ENCODE measurements around the gene ENC1. TPM values are rescaled to one million over a fixed set of nuclear protein-coding genes. Genes with fewer than 3 reads are reported as not detected.

Gene ENC1
- total and polyA plus RNA-seq, 9 donors, result 13.2 to 57.2 (median 27.7) TPM

DNA sequence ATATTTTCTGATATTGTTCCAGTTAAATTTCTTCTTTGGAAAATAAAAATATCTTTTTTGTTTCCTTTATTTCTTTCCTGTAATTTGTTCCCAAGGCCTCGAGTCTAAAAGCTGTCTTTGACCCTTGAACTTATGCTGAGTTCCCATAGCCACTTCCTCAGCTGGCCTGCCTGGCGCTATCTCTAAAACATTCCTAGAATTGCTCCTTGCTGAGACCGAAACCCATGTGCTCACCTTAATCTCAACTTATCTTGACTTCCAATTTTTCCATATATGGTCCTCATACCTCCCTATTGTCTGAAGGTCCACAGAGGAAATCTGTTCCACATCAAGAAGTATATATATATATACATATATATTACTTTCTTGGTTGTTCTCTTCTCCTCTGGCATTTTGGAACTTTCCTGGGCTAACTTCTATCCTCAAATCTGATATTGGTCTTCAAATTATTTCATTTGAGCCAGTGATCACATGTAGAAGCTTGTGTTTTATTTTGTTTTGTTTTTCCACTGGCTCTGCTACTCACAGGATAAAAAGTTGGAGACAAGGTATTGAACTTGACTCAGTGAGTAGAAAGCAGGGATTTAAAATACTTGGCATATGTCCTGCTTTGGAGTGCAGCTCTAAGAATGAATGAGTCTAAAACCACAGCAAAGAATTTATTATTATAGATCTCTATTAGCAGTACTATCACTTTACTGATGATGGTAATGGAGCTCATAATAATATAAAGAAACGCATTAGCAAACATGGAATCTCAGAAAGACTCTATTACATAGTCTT, 45.2 kb downstream of the ENC1 start:
- H3K36me3 ChIP-seq, result no peaks in the 10 kb centered on the region
- DNase-seq, result peak in 3 of 5 donors; percentile 19 to 60 (median 30)
- TF ChIP-seq, protein P1, sequence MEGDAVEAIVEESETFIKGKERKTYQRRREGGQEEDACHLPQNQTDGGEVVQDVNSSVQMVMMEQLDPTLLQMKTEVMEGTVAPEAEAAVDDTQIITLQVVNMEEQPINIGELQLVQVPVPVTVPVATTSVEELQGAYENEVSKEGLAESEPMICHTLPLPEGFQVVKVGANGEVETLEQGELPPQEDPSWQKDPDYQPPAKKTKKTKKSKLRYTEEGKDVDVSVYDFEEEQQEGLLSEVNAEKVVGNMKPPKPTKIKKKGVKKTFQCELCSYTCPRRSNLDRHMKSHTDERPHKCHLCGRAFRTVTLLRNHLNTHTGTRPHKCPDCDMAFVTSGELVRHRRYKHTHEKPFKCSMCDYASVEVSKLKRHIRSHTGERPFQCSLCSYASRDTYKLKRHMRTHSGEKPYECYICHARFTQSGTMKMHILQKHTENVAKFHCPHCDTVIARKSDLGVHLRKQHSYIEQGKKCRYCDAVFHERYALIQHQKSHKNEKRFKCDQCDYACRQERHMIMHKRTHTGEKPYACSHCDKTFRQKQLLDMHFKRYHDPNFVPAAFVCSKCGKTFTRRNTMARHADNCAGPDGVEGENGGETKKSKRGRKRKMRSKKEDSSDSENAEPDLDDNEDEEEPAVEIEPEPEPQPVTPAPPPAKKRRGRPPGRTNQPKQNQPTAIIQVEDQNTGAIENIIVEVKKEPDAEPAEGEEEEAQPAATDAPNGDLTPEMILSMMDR (IDR thresholded peaks at IDR 0.05), result no peak
- TF ChIP-seq EP300 (IDR thresholded peaks at IDR 0.05) (no peak), POLR2A (IDR thresholded peaks at IDR 0.05) (no peak)
- H3K9me3 ChIP-seq, result no peaks in the 10 kb centered on the region
- H3K4me1 ChIP-seq (ENCODE audit: insufficient read depth), result no peaks in the 10 kb centered on the region
- 25 to 33% (median 26%) methylated on average over 4 of the region's 4 CpGs for WGBS, 3 donors
- H3K27me3 ChIP-seq, result no peaks in the 10 kb centered on the region
- H3K27ac ChIP-seq, result peak overlapping the region in 1 of 2 donors; percentile 15
- no peak overlapping the region for H3K4me3 ChIP-seq
- intact Hi-C loops (cut with DNase I), result no loop called here

DNA sequence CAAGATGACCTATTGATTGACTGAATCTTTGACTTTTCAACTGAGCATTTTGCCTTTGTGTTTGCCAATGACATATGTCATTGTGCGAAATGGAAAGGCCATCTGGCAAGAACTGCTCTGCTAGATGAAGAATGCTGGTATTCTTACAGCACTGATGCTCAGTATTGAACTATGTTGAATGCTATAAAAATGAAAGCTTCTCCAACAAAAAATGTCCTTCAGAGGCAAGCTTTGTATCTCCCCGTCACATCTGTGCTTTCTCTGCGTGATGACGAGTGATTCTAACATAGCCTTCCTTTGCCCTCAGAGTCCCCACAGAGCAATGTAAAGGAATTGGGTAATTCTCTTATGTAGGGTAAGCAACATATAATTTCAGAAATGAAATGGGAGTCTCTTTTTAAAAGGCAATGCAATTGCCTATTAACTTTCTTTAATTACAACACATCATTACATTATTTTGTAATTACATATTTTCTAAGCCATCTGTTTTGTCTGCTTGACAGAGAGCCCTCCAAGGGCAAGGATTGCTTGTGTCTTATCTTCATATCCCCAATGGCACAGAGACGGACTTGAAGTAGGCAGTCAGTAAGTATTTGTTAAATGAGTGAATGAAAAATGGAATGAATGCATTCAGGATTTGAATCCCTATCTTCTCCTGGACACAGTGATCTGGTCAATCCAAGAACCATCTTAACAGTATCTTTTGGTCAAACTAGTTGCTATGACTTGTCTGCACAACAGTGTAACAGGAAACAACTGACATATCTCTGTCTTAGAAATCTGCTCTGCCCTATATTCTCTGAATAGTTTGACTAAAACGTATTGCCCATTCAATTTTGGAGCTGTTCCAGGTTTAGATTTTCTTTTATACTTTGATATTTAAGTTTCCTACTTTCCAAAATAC, 46.1 kb downstream of the ENC1 start:
- intact Hi-C loops (cut with DNase I), result no loop called here
- Histone ChIP-seq H3K4me1 (ENCODE audit: insufficient read depth) (no peaks in the 10 kb centered on the region), H3K27me3 (no peaks in the 10 kb centered on the region), H3K9me3 (no peaks in the 10 kb centered on the region), H3K27ac (no peak overlapping the region), H3K36me3 (no peaks in the 10 kb centered on the region), H3K4me3 (no peak overlapping the region)
- TF ChIP-seq EP300 (IDR thresholded peaks at IDR 0.05) (no peak), POLR2A (IDR thresholded peaks at IDR 0.05) (no peak)
- TF ChIP-seq, protein P1 (IDR thresholded peaks at IDR 0.05), result no peak
- DNase-seq, result no peak
- WGBS, 3 donors, result 62 to 69% (median 63%) methylated on average over 6 of the region's 6 CpGs

DNA sequence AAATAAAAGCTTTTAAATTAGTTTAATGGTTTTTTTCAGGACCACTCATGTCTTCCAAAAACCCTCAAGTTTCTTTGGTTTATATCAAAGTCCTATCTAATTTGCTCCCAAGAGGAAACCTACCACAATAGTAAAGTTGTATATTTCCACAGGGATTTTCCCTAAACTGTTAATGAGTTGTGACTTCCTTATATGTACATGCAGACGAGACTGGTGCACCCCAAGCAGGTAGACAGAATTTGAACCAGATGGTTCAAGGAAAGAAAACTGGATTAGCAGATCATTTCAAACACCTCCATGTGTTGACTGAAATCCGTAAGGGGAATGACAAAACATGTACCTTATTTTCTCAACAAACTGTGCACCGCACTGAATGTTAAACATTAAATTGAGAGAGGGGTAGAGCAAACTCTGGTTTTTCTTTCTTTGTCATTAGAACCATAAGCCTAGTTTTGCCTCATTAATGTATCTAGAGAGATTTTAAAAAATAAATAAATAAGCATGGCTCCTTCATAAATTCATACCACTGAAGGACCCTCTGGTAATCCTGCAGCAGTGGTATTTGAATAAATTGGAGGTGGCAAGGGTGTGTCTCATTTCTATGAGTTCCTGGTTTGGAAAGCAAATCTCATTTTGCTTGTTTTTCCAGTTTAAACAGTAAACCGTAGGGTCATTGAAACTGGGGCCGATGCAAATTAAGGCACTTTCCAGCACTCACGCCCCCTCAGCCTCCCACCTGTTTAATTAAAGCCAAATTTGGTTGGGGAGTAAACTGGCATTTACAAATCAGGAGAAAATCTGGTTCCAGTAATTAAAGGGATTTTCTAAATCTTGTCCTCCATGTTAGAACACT, 51.1 kb downstream of the ENC1 start:
- TF ChIP-seq POLR2A (IDR thresholded peaks at IDR 0.05) (no peak), EP300 (IDR thresholded peaks at IDR 0.05) (no peak)
- TF ChIP-seq, protein P1 (IDR thresholded peaks at IDR 0.05), result no peak
- Histone ChIP-seq H3K27ac (no peak overlapping the region), H3K27me3 (no peaks in the 10 kb centered on the region), H3K4me3 (no peak overlapping the region), H3K36me3 (no peaks in the 10 kb centered on the region), H3K4me1 (ENCODE audit: insufficient read depth) (peaks cover 2% of the 10 kb centered on the region), H3K9me3 (no peaks in the 10 kb centered on the region)
- DNase-seq, result no peak
- intact Hi-C loops (cut with DNase I), result no loop called here
- 87 to 94% (median 91%) methylated on average over 6 of the region's 6 CpGs for WGBS, 3 donors

DNA sequence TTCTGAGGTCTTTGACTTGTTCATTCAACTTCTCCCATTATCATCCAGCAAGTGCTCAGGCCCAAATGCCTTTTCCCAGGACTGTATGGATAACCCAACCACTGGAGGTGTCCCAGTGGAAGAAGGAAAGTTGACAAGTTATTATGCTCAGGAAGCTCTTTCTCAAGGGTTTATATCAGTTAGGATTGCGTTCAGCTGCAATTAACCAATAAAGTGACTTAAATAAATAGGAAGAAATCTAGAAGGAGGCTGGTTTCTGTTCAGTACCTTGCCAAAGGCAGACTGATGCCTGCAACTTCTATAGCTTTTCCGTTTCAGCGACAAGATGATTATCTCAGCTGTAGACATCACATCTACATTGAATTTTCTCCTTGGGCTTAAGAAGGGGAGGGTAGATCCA, 52.1 kb downstream of the ENC1 start:
- no peaks in the 10 kb centered on the region for H3K9me3 ChIP-seq
- no peak for TF ChIP-seq EP300 (IDR thresholded peaks at IDR 0.05)
- TF ChIP-seq POLR2A (IDR thresholded peaks at IDR 0.05), result no peak
- TF ChIP-seq, protein P1 (IDR thresholded peaks at IDR 0.05), result no peak
- DNase-seq, result no peak
- H3K4me1 ChIP-seq (ENCODE audit: insufficient read depth), result peaks cover 2% of the 10 kb centered on the region
- WGBS, 3 donors, result 78 to 92% (median 79%) methylated on average over 3 of the region's 3 CpGs
- intact Hi-C loops (cut with DNase I), result no loop called here
- H3K27ac ChIP-seq, result no peak overlapping the region
- H3K27me3 ChIP-seq, result no peaks in the 10 kb centered on the region
- no peaks in the 10 kb centered on the region for H3K36me3 ChIP-seq
- H3K4me3 ChIP-seq, result no peak overlapping the region

Measured in ovary (tissue), 9 donors.